GM10847 (cell line): ENCODE data around the gene EFNA5.

ENCODE experiments used
- POLR2A ChIP-seq: IDR thresholded peaks from 2 replicates; pipeline ENCODE4 v1.6.1; 2011; ENCODE audit not compliant: insufficient read length; ENCODE audit errors: extremely low read depth

The EFNA5 gene

GRCh38 chr5:107633171-107633901, 37.4 kb downstream of the EFNA5 start:
- TF ChIP-seq POLR2A = no peak

DNA sequence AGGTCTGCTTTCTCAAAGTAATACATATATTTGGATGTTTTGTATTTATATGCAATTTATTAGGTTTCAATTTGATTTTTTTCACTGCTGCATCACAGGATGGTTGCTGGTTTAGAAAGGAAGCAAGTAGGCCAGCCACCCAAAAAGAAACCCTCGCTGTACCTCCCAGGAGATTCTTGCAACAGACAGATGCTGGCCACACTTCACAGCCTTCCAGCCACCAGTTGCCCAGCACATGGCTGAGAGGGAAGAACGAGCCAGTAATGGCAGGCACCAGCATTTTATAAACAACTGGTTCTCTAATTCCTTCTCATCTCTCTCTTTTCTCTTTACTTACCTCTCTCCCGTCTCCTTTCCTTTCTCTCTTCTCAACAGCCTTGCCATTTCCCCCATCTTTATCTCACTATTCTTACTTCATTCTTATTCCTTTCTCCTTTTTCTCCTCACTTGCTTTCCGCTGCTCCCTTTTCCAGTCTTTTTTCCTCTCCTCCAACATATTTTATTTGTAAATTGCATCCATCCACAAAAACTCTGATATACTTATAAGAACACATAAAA, 38.9 kb downstream of the EFNA5 start:
- no peak for TF ChIP-seq POLR2A

DNA sequence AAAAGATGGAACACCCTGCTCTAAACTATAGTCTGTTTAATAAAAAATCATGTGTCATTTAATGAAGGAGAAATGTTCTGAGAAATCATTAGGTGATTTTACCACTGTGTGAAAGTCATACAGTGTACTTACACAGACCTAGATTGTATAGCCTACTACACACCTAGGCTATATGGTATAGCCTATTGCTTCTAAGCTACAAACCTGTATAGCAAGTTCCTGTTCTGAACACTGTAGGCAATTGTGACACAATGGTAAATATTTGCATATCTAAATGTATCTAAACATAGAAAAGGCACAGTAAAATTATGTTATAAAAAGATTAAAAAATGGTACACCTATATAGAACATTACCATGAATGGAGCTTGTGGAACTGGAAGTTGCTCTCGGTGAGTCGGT, 40.6 kb downstream of the EFNA5 start:
- TF ChIP-seq POLR2A = no peak

- no peak for TF ChIP-seq POLR2A
These were observed 46.5 kb downstream of the EFNA5 start for GRCh38 chr5:107624235-107624634.

DNA sequence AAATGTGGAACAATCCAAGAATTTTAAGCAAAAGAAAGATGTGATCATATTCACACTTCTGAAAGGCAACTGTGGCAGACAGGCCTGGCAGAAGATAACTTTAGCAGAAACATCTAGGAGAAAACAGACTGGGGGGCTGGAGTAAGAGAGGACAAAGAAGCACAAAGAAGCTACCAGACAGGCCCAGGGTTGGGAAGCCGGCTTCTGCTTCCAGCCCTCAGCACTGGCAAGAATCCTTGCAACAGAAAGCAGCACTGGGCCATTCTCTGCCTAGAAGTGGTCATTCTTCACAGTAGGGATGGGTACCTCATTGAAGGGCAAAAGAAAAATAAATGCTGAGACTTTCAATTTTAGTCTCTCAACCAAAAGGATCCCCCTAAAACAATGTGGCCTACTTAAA, 49.6 kb downstream of the EFNA5 start:
- TF ChIP-seq POLR2A = no peak

DNA sequence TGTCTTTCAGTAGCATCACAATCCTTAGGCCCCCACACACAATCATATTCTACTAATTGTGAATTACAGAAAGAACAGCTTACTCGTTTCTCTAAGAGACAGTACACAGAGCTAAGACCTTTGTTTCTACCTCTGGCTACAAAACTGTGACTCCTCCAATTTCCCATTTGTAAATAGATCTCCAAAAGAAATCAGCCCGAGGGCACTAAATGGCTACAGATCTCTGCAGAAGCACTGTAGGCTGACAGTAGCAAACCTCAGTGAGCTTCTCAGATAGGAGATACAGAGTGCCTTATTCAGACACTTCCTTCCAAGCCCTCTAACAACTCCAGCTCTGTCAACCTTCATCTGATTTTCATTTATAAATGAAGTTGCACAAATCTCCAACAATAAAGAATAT, 51.0 kb downstream of the EFNA5 start:
- TF ChIP-seq POLR2A = no peak

DNA sequence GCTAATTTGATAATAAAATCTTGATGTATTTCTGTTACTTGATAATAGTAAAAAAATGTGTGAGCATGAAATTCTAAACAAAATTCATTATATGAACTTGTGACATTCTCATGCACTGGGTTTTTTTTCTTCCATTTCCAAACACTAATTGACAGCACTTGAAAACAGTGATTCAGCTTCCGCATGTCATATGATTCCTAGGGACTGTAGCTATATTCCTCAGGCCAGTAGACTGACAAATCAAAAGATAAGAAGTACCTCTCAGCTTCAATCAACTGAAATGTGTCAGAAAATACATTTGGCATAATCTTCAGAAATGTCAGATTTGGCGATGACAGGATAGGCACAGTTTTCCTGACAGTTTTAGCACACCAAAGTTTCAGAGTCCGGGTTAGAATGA, 52.5 kb downstream of the EFNA5 start:
- TF ChIP-seq POLR2A = no peak

DNA sequence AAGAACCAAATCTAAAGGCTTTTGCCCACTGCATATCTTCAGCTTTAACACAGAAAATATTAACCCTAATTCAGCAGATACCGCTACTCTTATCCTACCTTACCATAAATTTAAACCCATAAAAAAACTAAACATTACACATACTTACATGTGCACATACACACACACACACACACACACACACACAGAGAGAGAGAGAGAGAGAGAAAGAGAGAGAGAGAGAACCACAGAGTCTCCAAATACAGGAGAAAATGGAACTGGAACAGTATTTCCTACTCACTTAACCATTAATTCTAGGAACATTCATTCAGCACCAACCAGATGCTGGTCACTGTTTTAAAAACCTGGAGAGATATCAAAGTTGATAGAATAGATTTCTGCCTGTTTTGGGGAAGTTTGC, 53.7 kb downstream of the EFNA5 start:
- TF ChIP-seq POLR2A = no peak

GRCh38 chr5:107616213-107616612, 54.5 kb downstream of the EFNA5 start:
- no peak for TF ChIP-seq POLR2A

GRCh38 chr5:107615299-107615817, 55.4 kb downstream of the EFNA5 start:
- no peak for TF ChIP-seq POLR2A

DNA sequence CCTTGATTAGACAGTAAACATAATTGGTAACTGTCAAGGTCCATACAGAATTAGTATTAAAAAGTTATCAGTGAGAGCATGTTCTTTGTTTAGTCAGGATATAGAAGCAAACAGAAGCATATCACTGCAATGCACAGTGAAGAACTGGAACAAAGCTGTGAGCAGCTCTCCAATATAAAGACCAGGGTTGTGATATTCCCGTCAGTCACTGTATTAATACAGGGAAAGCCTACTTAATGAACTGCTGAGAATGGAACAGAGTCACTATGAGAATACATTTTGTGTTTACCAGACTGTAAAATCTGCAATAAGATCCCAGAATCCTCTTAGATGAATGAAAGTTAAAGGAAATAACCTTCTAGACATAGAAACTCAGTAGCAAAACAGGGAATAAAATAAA, 58.2 kb downstream of the EFNA5 start:
- TF ChIP-seq POLR2A = no peak

GRCh38 chr5:107610798-107611197, 59.9 kb downstream of the EFNA5 start:
- TF ChIP-seq POLR2A = no peak

- TF ChIP-seq POLR2A = no peak
These were observed 62.9 kb downstream of the EFNA5 start for GRCh38 chr5:107607671-107608345.

GRCh38 chr5:107607196-107607595, 63.5 kb downstream of the EFNA5 start:
- no peak for TF ChIP-seq POLR2A

DNA sequence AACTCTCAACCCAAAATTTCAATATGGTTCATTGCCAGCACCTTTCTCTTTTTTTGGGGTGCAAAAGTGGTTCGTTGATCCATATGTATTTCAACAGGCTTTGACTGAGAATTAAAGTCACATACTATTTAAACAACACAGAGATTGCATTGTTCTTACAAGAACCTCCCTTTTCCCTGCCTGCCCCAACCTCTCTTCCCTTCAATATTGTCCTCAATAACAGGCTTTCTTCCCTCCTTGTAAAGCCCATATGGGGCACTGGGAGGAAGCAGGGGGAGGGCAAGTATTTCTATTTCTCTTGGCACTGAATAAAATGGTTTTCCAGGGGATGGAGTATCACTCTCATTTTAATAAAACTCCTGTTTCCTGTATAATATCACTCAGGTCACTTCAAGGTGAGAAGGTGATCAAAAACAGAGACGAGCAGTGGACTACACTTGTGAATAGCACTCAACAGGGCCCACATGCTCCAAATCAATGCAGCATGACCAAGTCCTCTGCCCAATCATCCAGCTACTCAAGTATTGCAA, 65.1 kb downstream of the EFNA5 start:
- no peak for TF ChIP-seq POLR2A

GRCh38 chr5:107604990-107605389, 65.7 kb downstream of the EFNA5 start:
- TF ChIP-seq POLR2A = no peak
